Measurements from ENCODE around the gene KRT2.

Gene KRT2

DNA sequence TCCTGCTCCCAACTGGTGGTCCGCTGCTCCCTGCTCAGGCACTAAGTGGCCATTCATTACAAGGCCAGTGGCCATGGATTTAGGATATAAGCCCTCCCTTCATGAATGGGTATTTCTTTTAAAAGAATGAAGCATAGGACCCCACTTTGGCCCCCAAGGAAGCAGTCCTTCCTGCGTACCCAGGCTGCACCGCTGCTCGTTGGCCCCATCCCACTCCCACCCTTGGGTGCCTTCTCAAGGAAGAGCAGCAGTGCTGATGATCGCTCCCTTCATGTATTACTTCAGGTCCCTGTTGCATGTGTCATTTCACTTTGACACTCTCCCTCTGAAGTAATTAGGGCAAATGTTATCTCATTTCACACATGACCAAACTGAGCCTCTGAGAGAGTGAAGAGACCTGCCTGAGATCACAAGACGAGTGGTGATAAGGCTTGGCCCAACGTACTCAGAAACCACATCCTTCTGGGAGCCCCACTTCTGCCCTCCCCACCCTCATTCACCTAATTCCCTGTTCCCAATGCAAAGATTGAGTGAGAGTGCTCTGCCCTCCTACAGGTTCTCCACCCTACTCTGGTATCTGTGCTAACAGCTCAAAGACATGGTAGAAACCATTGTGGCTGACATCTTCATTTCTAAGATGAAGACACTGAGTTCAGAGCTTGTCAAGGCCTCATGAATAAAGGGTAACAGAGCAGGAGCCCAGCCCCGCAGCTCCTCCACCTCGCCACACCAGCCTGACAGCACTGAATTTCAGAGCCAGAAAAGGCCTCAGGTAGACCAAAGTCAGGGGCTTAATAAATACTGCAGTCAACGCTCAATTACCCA lies 10.3 kb upstream of the KRT2 start:
- DNase-seq, result no peak

DNA sequence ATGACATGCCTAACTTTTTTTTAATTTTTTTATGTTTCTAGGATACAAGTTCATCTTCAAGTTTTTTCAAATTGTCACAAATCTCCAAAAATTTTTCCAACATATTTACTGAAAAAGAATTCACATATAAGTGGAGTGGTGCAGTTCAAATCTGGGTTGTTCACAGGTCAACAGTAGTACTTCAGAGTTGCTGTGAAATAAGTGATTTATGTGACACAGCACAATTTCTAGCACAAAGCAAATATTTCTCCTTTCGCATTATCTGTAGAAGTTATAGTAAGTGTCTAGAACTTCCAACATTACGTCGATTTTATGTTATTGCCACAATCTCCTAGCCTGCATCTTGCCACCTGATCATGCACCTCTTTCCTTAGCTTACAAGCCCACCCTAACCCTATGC lies 9.7 kb upstream of the KRT2 start:
- no peak for DNase-seq

DNA sequence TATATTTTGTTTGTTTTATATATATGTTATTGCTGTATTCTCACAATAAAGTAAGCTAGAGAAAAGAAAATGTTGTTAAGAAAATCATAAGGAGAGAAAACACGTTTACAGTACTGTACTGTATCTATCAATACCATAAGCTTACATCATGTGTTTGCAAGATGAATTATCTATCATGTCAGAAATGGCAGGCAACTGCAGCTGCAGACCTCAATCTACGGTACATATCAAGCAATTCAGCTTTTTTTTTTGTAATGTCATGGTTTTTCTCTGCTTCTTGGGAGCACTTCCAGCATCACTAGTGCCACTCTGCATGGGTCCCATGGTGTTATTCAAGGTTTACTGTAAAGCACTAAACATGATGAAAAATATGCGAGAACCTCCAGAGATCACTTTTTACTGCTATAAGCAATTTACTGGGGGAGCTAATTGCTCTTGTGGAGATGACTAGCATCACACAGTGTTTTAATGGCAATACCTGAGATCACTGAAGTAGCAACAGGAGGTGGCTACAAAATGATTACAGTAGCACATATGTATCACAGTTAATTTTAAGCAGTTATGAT lies 9.0 kb upstream of the KRT2 start:
- DNase-seq, result no peak

DNA sequence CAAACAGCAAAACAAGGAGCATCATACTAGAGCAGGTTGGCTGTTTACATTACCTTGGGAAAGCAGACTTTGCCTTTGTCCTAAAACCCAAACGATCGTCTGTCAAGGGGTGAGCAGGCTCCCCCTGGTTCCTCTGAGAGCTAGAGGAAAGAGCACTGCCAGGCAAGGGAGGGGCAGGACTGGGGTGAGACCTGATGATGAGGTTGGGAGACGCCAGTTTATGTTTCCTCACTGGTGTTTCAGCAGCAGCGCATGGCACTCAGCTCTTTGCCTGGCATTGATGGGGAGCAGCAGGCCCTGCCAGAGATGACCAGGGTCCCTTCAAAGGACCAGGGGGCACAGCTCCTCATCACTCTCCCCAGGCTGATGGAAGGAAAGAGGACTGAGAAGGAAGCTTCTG lies 7.9 kb upstream of the KRT2 start:
- DNase-seq, result no peak

DNA sequence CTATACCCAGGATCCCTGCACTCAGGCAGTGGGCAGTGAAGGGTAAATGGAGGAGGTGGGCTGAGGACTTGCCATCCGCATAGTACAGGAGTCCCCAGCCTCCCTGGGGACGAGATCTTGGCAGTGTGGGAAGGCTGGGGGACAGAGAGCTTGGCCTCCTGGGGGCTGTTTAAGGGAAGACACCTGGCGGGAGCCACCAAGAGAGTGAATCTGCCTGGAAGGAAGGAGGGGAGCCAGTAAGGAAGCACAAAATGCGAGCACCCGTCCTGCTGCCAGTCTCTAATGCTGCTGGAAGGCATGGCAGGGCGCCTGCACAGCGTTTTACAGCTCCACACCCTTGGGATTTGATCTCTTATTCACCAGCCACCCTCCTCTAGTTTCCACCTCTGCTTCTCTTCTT lies 7.4 kb upstream of the KRT2 start:
- DNase-seq, result no peak

DNA sequence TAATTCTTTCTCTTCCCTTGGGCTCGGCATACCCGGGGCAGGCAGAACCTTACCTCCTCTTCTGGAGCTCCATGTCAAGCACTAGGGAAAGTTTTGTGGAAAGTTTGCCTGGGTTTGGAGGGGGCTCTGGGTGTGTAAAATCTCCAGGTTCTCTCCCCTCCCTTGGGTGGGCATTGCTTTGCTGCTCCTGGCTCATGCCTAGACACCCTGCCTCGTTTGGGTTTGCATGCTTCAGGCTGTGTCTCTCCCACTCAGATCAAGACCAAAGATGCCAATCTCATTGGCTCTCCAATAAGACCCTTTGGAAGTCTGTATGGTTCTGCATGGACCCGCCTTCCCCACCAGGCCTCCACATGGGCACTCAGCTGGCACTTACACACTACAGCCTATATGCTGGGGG lies 6.2 kb upstream of the KRT2 start:
- no peak for DNase-seq

DNA sequence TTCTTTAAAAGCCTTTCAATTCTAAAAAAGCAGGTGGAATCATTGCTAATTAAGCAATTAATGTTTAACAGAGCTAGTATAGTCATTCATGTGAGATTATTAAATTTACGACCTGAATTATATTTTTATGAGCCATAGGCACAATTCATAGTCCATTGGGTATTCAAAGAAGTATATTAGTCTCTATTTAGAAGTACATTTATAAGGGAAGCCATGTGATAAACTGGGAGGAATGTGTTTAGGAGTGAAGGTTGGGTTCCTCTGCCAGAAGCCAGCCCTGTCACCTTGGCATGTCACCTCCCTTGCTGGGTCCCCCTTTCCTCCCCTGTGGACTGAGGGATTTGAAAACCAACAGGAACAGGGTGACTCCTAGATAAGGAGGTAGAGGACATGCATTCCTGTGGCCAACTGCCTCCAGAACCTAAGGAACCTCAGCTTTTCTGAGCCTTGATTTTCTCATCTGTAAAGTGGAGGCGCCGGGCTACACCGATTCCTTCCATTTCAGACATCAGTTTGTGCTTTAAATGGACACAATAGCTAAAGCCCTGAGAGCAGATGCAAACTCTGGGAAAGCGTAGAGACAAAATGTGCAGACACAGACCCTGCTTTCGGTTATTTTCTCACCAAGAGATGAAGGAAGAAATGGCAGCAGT lies 5.4 kb upstream of the KRT2 start:
- no peak for DNase-seq

DNA sequence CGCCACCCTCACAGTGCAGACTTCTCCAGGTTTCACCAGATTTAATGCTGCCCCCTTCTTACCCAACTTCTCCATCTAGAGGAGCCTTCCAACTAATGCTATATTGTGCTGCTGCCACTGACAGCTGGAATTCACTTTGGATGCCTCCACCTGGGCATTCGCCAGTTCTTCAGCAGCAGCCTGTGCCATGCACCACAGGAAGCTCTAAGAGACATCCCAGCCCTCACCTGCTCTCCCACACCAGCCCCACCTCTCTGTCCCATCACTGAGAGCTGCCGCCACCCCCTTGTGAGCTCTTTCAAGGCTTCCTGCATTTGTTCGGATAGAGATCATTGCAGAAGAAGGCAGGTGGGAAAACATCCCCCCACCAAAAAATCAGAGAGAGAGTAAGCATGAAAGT lies 4.6 kb upstream of the KRT2 start:
- no peak for DNase-seq

DNA sequence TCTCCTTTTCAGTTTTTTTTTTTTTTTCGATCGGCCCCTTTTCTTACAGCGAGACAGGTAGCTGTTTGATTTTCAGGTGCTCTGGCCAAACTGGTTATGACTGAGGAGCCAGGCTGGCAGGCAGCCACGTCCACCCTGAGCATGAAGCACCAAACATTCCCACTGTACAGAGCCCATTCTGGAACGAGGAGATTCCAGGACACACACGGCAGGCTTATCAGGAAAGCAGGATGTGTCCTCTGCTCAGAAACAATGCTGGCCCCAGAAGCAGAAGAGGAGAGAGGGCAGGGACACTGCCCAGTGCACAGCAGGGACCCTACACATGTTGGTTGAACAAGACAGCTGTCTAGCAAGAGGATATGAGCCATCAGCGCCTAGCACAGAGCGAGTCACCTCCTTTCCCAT lies 3.7 kb upstream of the KRT2 start:
- no peak for DNase-seq

DNA sequence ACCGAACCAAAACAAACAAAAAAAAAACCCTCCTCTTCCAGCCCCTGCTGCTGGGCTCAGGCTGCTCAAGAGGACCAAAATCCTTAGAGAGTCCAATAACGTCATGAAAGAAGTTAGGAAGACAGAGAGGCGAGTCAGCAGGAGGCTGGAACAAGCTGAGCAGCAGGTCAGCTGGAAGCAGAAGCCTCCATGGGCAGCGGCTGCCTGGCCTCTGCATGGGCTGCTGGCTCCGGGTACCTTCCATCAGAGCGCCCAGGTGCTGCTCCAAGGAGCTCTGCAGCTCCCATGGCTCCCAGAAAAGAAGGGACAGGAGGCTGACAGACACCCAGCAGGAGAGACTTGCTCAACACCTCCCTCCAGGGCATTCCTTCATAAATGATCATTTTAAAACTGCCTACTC lies 3.2 kb upstream of the KRT2 start:
- DNase-seq, result no peak

DNA sequence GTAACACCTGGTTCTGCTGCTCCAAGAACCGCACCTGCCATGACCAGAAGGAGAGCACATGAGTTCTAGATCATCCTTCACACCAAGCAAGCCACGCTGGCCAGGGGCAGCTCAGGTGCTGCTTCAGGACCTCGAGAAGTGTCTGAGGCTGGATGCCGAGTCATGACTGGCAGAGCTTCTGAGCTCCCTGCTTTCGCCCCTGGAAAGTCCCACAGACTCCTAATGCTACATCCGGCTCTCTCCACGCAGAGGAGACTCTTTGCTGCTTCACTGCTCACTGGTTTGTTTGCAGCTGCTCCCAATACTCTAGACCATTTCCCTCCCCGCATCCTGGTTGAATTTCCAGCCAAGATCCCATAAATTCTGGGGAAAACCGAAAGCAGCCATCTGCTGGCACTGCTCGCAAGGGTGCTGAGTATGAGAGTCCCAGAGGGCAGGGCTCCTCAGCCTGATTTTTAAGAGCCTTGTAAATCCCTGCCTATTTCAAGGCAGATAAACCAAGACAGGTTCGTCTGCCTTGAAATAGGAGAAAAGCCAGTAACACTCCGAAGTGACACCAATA lies 1.4 kb downstream of the KRT2 start:
- no peak for DNase-seq

DNA sequence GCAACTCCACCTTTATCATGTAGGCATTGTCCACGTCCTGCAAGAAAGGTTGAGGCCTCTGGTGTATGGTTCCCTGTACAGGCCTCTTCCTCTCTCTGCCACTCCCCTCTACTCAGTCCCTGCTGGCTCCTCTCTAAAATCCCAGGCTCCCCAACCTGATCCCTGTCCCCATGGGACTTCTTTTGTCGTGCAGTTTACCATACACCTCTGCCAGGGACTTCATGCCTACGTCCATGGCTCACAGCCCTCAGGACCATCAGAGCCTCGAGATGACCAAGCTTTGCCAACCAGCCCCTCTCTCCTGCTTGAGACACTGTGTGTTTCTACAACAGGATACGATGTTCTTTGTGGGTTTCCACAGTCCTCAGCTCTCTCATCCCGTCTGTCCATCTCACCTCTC lies 2.9 kb downstream of the KRT2 start:
- DNase-seq, result no peak

DNA sequence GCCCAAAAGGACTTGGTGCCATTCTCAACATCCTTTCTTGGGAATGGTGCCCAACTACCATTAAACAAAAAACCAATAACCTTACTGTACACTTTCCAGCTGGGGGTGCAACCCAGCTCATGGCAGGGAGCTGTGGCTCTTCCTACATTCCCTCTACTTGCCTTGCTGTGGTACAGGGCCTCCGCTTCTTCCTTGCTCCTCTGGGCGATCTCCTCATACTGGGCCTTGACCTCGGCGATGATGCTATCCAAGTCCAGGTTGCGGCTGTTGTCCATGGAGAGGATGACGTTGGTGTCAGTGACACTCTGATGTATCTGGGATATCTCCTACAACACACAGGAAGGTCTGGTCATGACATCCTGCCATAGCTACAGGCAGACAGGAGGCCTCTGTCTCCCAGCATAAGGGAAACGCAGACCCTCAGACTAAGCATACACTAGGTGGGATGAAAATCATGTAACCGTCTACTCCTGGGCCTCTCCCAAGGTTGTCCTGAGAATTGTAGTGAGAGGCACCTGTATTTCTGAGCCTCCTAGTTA lies 3.9 kb downstream of the KRT2 start:
- no peak for DNase-seq

DNA sequence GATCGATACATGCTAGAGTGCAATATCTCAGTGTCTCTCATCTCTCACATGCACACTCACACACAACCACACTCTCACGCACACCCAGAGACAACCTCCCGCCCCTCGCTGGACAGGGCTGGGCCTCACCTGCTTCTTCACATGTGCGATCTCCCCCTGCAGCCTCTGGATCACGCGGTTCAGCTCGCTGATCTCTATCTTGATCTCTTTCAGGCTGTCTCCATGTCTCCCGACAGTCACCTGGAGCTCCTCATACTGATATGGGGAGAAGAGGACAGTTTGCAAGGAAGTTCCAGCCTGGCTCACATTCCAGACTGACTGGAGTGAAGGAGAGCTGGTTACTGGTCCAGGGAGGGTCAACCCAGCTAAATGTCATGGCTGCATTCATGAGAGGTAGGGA lies 4.4 kb downstream of the KRT2 start:
- DNase-seq, result no peak

DNA sequence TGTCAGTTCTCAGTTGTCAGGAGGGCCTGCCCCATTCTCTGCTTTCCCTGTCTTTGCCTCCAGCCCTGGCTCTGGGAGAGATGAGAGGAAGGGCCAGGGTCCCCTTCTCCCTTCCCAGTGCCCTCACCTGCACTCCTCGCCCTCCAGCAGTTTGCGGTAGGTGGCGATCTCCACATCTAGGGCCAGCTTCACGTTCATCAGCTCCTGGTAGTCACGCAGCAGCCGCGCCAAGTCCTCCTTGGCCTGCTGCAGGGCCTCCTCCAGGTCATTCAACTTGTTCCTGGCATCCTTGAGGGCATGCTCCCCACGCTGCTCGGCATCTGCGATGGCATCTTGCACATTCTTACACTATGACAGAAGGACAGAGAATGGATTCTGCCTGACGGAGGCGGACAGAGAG lies 5.4 kb downstream of the KRT2 start:
- no peak for DNase-seq

DNA sequence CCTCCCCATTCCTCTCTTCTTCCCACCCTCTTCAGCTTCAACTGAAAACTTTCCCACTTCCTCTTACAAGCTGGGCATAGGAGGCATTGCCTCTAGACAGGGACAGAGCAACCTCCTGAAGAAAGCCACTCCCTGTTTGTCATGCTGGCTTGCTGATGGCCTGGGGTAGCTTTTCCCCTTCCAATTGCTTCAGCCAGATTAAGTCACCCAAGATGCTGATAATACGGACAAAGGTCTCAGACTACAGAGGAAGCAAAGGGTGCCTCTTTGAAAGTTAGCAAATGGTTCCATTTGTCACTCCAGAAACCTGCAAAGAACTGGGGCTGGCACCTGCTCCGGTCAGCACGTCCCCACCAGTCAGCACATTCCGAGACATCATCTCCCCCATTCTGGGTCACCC lies 6.0 kb downstream of the KRT2 start:
- DNase-seq, result no peak

DNA sequence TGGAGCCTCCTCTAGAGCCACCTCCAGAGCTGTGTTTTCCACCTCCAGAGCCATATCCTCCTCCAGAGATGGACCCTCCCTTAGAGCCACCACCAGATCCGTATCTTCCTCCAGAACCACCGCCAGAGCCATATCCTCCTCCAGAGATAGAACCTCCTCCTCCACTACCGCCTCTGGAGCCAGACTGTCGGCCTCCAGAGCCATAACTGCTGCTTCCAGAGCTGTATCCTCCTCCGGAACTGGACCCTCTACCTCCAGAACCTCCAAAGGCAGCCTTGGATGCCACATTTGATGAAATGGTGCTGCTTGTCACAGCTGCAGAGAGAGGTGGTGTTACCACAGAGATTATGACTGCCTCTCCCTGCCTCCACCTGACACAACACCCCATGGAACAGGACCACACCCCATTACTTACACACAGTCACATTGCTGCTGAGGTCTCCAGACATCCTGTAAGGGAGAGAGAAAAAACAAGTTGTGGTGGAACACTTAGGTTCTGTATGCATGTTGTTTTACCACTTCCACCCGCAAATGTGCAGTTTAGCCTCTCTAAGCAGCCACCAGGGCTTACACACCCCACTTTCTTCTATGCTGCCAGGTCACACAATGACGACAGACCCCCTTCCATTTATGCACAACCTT lies 6.8 kb downstream of the KRT2 start:
- peak; percentile 11 for DNase-seq

DNA sequence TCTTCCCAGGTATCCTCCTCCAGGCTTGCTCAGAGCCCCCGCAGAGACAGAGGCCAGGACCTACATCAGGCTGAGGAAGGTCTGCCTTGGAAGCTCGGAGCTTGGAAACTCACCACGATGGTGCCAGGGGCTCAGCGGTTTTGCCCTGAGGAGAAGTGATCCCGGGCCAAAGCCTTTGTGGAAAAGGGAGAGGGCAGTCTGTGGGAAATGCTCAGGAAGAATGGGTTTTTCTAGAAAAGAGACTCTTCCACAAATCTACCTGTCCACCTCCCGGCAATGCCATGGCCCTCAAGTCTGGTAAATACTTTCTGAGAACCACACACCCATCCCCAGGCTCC lies 8.0 kb downstream of the KRT2 start:
- DNase-seq, result no peak

DNA sequence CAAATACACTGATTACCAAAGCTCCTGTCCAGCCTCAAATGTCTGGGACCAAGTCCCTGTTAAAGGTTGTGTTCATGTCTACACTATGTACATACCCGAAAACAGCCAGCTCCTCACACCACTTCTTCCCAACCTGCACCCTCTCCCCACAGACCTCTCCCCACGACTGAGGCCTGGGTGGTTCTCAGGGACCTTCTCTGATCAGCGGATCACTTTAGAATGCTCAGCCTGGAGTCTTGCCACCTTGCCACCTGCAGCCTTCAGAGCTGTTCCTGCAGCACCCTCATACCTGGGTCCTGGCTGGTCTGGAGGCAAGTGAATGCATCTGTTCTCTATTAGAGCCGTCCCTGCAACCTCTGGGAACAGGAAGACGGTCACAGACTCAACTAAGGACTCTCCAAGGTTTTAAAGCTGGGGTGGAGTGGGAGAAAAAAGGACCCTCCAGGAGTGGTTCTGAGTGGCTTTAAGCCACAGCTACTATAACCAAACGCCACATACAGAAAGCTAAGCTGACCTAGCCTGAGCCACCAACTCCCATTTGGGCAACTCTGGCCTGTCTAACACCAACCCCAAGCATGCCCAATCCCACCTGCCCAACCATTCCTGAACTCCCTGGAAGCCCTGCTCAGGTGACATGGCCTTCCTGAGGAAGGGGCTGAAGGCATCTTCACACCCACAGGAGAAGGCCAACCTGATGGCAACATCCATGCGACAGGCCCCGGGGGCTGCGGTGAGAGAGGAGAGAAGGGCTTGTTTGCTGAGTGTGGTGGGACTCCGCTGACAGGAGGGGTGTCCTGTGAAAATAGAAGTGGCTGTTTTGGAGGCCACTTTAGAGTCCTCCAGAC lies 8.6 kb downstream of the KRT2 start:
- no peak for DNase-seq

DNA sequence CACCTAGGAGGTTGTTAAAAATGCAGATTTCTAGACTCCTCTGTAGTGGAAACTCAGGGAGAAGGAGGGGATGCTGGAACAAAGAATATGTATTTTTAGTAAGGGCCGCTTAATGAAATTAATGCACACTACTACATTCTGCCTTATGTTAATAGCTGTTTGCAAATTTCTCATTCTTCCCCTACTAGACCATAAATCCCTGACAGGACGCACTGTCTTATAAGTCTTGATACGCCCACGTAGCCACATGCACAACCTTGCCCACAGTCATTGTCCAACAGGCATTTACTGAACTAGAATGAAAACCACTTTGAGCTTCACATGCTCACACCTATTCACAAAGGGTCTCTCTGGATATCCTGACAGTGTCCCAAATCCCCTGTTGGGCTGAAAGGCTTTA lies 10.5 kb downstream of the KRT2 start:
- DNase-seq, result no peak

DNA sequence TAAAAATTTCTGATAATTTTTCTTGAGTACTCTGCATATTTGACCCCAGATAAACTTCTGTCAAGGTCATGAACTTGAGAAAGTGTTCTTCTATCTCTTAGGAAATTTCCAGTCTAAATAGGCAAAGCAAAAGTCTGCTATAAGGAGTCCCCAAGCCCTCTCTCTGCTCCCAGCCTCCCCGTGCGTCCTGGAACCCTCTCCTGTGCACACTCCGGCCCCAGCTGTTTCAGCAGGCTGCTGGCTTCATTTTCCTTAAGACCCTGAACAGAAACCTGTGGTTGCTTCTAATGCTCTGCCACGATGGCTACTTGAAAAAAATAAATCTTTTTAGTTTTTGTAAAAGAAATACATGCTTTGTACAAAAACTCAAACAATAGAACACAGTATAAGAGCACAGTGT lies 14.7 kb downstream of the KRT2 start:
- DNase-seq, result no peak

DNA sequence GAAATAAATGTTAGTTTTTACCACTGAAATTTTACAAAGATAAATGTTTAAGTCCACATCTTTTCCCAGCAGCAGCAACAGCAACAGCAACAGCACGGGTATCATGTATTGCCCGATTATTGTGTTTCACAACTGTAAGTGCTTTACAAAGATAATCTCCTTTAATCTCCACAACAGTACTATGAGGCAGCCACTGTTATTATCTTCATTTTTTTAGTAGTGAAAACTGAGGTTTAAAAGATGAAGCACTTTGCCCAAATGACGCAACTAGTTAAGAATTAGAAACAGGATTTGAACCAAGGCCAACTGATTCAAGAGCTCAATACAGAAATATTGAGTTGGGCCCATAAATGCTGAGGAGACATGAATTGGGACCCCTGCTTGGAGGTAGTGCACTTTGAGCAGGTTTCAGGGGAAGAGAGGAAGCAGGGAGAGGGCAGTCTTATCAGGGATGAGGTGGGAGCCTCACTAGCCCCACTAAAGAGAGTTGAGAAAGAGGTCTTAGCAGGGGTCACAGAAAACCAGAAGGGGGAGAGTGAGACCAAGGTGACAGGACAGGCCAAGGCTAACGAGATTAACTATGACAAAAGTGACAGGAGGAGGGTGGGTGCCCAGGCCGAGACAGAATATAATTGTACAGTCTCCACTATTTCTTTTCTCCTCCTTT lies 15.3 kb downstream of the KRT2 start:
- no peak for DNase-seq

Measured in stimulated activated CD4-positive, alpha-beta T cell treated with anti-CD3 and anti-CD28 coated beads, Interleukin-15, amount 100 ng/mL, for 24 hours (primary cell).